ENCODE data around the gene PRICKLE3. TPM values are rescaled to one million over a fixed set of nuclear protein-coding genes. Genes with fewer than 3 reads are reported as not detected.
"Not testable (repeated sequence)": the region's sequence is repeated elsewhere in the genome, so short reads cannot be mapped to it uniquely, and the experiment has no call there.

The PRICKLE3 gene
- polyA plus RNA-seq, 3 donors = 4.2 to 5.7 (median 4.7) TPM

GRCh38 chrX:49163555-49164419 is 22.4 kb downstream of the PRICKLE3 start:
- DNase-seq = peak; percentile 73

- DNase-seq = no peak
Observed at GRCh38 chrX:49162620-49163019, 23.6 kb downstream of the PRICKLE3 start, which contains the start of gene MAGIX. TSS of gene MAGIX (plus strand) at chrX:49162758. CDS start at chrX:49162890, 132 bp downstream.

GRCh38 chrX:49161632-49162031 is 24.5 kb downstream of the PRICKLE3 start:
- no peak for DNase-seq

GRCh38 chrX:49160908-49161307 is 25.3 kb downstream of the PRICKLE3 start:
- DNase-seq = no peak

- no peak for DNase-seq
Observed at GRCh38 chrX:49157194-49157593, 29.0 kb downstream of the PRICKLE3 start.

GRCh38 chrX:49155900-49156837 is 30.0 kb downstream of the PRICKLE3 start:
- peak; percentile 84 for DNase-seq

GRCh38 chrX:49155243-49155899 is 30.8 kb downstream of the PRICKLE3 start:
- peak; percentile 56 for DNase-seq

- no peak for DNase-seq
Observed at GRCh38 chrX:49153467-49153866, 32.7 kb downstream of the PRICKLE3 start.

GRCh38 chrX:49149291-49149690 is 36.9 kb downstream of the PRICKLE3 start:
- DNase-seq = not testable (repeated sequence)

GRCh38 chrX:49148390-49149100 is 37.6 kb downstream of the PRICKLE3 start:
- not testable (repeated sequence) for DNase-seq

GRCh38 chrX:49147936-49148335 is 38.2 kb downstream of the PRICKLE3 start:
- DNase-seq = no peak

- no peak for DNase-seq
Observed at GRCh38 chrX:49147282-49147681, 38.9 kb downstream of the PRICKLE3 start.

GRCh38 chrX:49143154-49143553 is 43.0 kb downstream of the PRICKLE3 start:
- not testable (repeated sequence) for DNase-seq

- not testable (repeated sequence) for DNase-seq
Observed at GRCh38 chrX:49142264-49142663, 43.9 kb downstream of the PRICKLE3 start.

GRCh38 chrX:49139713-49140112 is 46.5 kb downstream of the PRICKLE3 start:
- DNase-seq = no peak

- no peak for DNase-seq
Observed at GRCh38 chrX:49137492-49137891, 48.7 kb downstream of the PRICKLE3 start.

GRCh38 chrX:49133759-49134158 is 52.4 kb downstream of the PRICKLE3 start:
- DNase-seq = no peak

- not testable (repeated sequence) for DNase-seq
Observed at GRCh38 chrX:49132275-49132674, 53.9 kb downstream of the PRICKLE3 start.

- no peak for DNase-seq
Observed at GRCh38 chrX:49129427-49129826, 56.7 kb downstream of the PRICKLE3 start.

- DNase-seq = not testable (repeated sequence)
Observed at GRCh38 chrX:49127742-49128258, 58.4 kb downstream of the PRICKLE3 start.

All from renal pelvis (tissue), 4 donors.